22Rv1 (cell line): ENCODE results near the gene DHH.

Source experiments
- CTCF ChIP-seq: fragments of 450-650 bp; IDR thresholded peaks from 2 replicates; pipeline ENCODE4 v1.5.1; 2017; ENCODE audit warnings: mild to moderate bottlenecking
- ZFX ChIP-seq: fragments of 450-650 bp; IDR thresholded peaks from 2 replicates; pipeline ENCODE4 v1.6.1; 2017; ENCODE audit warnings: antibody characterized with exemption, borderline replicate concordance

GRCh38 chr12:49079793-49080192 is 14.8 kb downstream of the DHH start:
- no peak for TF ChIP-seq CTCF
- no peak for TF ChIP-seq ZFX
